ENCODE results near the gene TRAF3.
"Not testable (repeated sequence)": the region's sequence is repeated elsewhere in the genome, so short reads cannot be mapped to it uniquely, and the experiment has no call there.

Gene TRAF3

DNA sequence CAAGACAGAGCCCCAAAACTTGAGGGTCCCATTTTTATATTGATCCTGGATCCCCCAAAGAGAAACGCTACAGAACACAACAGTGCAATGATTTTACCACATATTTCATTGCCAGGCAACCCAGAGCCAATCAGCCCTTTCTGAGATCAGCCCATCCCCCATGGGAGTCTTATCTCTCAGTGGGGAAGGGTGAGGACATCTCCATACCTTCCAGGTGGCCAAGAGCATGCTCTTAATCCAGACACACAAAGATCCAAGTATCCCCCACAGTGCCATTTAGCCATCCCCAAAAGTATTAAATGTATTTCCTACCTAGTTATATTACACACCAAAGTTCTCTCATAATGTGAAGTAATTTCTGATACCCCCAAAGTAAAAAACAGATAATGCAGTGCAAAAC is 82.7 kb downstream of the TRAF3 start:
- in situ Hi-C loops (cut with MboI; ENCODE audit: low sequenced_read_pairs), result no loop called here

DNA sequence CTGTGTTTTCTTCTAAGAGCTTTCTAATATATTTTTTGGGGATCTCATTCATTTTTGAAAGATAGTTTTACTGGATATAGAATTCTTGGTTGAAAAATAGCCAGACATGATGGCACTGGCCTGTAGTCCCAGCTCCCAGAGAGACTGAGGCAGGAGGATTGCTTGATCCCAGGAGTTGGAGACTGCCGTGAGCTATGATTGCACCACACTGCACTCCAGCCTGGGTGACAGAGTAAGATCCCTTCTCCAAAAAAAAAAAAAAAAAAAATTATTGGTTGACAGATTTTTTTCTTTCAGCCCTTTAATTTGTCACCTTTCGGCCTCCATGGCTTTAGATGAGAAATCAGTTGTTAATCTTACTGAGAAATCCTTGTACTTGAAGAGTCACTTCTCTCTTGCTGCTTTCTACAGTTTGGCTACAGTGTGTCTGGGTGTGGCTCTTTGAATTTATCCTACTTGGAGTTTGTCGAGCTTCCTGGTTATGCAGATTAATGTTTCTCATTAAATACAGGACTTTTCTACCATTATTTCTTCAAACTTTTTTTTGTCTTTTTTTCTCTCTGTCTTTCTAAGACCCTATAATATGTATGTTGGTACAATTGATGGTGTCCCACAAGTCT is 85.0 kb downstream of the TRAF3 start:
- in situ Hi-C loops (cut with MboI; ENCODE audit: low sequenced_read_pairs), result no loop called here

DNA sequence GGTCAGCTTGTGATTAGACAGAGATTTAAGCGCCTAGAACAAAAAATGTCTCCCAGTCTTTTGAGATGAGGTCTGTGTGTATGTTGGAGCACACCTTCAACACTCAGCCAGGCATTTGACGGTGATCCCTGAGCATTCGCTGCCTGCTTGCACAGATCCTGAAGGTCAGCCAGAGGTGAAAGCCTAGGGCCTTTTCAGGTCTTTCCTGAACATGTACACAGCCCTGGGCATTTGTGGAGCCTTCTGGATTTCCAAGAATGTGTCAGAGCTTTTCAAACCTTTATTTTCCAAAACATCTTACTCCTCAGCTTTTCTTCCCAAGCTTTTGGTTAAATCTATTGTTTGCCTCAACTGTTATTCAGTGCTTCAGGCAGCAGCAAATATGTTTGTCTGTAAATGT is 86.1 kb downstream of the TRAF3 start:
- in situ Hi-C loops (cut with MboI; ENCODE audit: low sequenced_read_pairs), result no loop called here

DNA sequence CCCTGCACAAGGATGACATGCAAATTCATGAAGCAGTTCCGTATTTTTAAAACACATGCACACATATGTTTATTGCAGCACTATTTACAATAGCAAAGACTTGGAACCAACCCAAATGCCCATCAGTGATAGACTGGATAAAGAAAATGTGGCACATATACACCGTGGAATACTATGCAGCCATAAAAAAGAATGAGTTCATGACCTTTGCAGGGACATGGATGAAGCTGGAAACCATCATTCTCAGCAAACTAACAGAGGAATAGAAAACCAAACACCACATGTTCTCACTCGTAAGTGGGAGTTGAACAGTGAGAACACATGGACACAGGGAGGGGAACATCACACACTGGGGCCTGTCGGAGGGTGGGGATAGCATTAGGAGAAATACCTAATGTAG is 88.7 kb downstream of the TRAF3 start:
- in situ Hi-C loops (cut with MboI; ENCODE audit: low sequenced_read_pairs), result not testable (repeated sequence)

DNA sequence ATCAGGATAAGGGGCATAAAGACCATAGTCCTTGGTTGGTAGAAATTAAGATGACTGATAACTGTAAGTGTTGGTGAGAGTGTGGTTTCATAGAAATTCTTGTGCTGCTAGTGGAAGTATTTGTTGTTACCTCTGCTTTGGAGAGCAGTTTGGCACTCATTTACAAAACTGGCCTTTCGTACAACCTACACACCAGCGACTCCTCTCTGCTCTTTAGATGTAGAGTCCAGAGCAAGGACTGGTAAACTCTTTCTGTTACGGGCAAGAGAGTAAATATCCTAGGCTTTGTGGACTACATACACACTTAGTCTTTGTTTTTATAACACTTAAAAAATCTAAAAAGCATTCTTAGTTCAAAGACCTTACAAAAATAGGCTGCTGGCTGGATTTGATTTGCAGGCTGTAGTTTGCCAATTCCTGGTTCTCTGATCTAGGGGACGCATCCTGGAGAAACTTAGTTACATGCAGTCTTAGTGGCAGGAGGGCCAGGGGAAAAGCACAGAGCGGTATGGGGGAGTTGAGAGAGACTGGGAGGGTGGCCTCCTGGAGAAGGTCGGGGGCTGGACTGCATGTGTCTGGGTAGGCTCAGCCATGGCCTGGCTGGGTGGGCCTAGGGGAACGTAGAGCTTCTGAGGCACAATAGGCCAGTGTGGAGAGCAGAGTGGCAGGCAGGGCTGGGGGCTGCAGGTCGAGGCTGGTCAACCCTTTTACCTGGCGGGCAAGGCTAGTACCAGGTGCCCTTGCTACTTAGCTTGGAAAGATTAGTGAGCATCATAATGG is 89.9 kb downstream of the TRAF3 start:
- in situ Hi-C loops (cut with MboI; ENCODE audit: low sequenced_read_pairs), result no loop called here

GRCh38 chr14:102867826-102868580 is 90.8 kb downstream of the TRAF3 start:
- in situ Hi-C loops (cut with MboI; ENCODE audit: low sequenced_read_pairs), result no loop called here

DNA sequence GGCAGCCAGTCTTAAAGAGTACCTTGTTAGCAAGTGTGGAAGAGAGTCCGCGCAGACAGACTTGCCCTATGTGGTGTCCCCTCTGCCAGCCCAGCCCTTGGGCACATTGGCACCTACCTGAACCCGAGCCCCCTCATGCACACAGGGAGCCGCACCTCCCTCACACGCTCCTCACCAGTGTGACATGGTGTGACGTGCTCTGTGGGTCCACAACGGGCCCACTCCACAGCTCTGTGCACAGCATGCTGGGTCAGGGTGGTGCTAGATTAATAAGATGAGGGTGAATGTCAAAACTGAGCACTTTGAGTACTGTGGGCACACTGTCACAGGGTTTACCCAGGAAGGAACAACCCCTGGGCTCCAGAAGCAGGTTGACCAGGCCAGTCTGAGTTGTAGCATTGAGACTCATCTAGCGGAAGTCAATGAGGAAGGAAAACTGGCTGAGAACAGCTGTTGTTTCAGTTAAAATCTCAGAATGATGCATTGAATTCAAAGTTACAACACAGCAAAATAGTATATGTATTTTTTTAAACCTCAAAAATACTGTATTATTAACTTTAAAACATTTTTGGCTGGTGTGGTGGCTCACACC is 91.8 kb downstream of the TRAF3 start:
- in situ Hi-C loops (cut with MboI; ENCODE audit: low sequenced_read_pairs), result no loop called here

- in situ Hi-C loops (cut with MboI; ENCODE audit: low sequenced_read_pairs), result no loop called here
These were observed 93.0 kb downstream of the TRAF3 start for GRCh38 chr14:102870246-102870645.

GRCh38 chr14:102870994-102871831 is 94.0 kb downstream of the TRAF3 start:
- in situ Hi-C loops (cut with MboI; ENCODE audit: low sequenced_read_pairs), result no loop called here

GRCh38 chr14:102872020-102872419 is 94.8 kb downstream of the TRAF3 start:
- in situ Hi-C loops (cut with MboI; ENCODE audit: low sequenced_read_pairs), result no loop called here

- in situ Hi-C loops (cut with MboI; ENCODE audit: low sequenced_read_pairs), result no loop called here
These were observed 95.9 kb downstream of the TRAF3 start for GRCh38 chr14:102873131-102873530.

GRCh38 chr14:102873546-102874061 is 96.4 kb downstream of the TRAF3 start:
- in situ Hi-C loops (cut with MboI; ENCODE audit: low sequenced_read_pairs), result no loop called here

GRCh38 chr14:102875652-102876051 is 98.4 kb downstream of the TRAF3 start:
- in situ Hi-C loops (cut with MboI; ENCODE audit: low sequenced_read_pairs), result no loop called here

GRCh38 chr14:102877511-102877910 is 100.3 kb downstream of the TRAF3 start:
- in situ Hi-C loops (cut with MboI; ENCODE audit: low sequenced_read_pairs), result not testable (repeated sequence)

DNA sequence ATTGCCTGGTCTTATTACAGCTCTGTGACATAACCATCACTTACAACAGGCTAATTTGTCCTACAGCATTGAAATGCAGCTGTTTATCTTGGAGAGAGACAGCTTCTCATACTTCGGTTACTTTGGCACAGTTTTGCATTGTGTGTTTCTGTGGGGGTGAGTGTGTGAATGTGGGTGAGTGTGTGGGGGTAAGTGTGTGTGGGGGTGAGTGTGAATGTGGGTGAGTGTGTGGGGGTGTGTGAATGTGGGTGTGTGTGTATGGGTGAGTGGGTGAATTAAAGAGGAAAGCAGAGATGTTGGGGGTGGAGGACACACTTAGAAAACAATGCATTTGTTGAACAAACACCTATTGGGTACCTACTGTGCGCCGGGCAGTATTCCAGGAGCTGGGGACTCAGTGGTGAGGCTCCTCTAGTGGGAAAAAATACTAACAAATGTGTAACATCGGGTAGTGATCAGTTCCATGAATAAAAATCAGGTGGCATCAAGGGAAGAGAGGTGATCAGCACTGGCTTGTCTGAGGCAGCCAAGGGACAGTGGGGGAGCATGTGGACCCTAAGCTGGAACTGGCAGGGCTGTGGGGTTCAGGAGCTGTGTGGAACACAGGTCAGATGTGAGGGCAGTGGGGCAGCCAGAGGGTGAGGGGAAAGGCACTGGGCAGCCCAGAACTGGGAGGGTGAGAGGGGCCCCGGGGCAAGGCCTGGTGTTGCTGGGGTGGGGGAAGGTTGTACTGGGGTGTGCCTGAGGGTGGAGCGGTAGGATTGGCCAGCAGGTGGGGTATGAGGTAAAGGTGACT is 101.1 kb downstream of the TRAF3 start:
- in situ Hi-C loops (cut with MboI; ENCODE audit: low sequenced_read_pairs), result no loop called here

DNA sequence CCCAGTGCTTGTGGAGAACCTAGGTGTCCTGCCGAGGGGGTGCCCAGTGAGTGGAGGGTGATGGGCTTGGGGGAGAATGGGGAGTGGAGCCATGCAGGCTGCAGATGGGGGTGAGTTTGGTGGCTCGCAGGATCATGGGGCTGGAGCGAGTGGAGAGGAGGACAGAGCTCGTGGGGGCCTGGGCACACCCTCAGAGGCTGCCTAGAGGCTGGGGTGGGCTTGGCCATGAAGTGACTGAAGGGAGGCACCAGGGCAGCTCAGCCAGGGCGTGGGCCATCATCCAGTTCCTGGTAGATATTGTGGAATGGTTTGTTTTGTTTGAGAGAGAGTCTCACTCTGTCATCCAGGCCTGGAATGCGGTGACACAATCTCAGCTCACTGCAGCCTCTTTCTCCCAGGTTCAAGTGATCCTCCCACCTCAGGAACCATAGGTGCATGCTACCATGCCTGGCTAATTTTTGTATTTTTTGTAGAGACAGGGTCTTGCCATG is 101.8 kb downstream of the TRAF3 start:
- in situ Hi-C loops (cut with MboI; ENCODE audit: low sequenced_read_pairs), result no loop called here

GRCh38 chr14:102882226-102882906 is 105.1 kb downstream of the TRAF3 start:
- in situ Hi-C loops (cut with MboI; ENCODE audit: low sequenced_read_pairs), result no loop called here

- in situ Hi-C loops (cut with MboI; ENCODE audit: low sequenced_read_pairs), result no loop called here
These were observed 105.9 kb downstream of the TRAF3 start for GRCh38 chr14:102883089-102883541.

GRCh38 chr14:102883554-102883953 is 106.3 kb downstream of the TRAF3 start:
- in situ Hi-C loops (cut with MboI; ENCODE audit: low sequenced_read_pairs), result no loop called here

All from HL-60/S4 (cell line).